Measurements from ENCODE around the gene TCF4.

The TCF4 gene

DNA sequence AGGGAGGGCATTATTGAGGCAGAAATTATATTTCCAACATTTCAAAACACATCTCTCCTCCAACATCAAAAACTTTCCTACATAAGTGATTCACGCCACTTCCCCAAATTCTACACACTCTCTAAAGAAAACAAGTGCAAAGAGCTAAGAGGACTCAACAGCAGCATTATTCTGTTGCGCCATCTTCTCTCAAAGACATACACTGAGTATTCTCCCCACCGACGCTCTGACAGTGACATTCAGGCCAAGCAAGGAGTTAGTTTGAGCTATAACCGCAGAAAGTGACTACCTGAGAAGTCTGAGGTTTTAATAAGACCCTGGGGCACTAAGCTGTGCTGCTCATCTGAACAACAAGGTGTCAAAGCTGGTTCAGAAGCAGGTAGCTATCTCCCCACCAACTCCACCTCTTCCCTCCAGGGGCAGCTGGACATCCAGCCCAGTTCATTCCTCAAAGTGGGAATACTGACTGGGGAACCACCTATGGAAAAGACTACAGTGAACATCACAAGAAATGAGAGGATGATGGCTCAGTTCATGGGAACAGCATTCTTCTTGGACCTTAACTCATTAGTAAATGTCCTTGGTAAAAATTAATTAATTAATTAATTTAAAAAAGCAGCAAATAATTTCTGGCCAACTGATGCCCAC is 319.2 kb downstream of the TCF4 start:
- DNase-seq (ENCODE audit: low read depth in 4 of 4, low spot score in 1 of 4): no peak

DNA sequence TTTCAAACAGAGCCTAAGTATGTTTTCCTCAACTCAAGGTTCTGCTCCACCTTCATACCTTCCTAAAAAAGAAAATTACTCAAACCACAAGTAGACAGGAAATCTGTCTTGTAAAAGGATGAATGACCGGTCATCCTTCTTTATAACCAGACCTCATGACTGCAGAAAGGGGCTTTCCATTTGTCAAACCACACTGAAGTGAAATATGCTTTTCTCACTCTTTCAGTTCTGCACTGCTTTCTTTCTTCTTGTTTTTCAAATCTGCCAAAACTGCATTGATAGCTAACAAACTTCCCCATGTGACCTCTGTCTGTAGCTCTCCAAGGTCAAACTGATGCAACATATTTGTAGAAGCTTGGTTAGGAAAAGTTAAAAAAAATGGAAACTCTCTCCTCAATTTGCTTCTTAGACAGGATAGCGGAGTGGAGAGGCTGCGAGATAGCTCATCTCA is 319.8 kb downstream of the TCF4 start:
- DNase-seq (ENCODE audit: low read depth in 4 of 4, low spot score in 1 of 4): no peak

DNA sequence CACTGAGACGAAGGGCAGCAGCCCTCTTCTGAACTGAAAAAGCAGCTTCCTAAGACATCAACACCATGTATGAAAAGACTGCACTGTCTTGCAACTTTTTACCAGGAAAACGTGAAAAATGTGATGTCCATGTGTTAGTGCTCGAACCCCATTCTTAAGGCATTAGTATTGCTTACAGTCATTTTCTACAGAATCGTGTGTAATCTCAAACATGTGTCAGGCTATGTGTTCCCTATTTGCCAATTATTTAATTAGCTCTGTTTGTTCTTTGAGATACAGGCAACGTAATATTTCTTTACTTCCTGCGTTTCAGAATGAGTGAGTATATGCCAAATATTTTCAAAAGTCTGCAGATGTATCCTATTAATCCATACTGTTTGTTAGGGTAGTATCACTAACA is 321.0 kb downstream of the TCF4 start:
- no peak for DNase-seq (ENCODE audit: low read depth in 4 of 4, low spot score in 1 of 4)

DNA sequence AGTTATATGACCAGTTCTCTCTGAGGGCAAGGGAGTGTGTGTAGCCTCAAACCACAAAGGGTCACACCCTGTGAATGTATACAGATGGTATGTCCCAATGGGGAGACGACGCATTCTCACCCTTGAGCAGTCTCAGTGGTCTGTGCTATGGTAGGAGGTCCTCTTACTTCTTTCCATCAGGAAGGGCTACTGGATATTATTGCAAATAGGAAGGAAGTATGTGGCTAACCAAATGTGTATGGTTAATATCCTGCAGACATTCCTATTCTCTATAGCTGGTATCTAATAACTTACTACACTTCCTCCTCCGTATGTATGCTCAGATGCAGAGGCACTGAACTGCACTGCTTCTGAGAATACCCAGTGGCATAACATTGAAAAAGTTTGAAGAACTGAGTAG is 322.0 kb downstream of the TCF4 start:
- no peak for DNase-seq (ENCODE audit: low read depth in 4 of 4, low spot score in 1 of 4)

DNA sequence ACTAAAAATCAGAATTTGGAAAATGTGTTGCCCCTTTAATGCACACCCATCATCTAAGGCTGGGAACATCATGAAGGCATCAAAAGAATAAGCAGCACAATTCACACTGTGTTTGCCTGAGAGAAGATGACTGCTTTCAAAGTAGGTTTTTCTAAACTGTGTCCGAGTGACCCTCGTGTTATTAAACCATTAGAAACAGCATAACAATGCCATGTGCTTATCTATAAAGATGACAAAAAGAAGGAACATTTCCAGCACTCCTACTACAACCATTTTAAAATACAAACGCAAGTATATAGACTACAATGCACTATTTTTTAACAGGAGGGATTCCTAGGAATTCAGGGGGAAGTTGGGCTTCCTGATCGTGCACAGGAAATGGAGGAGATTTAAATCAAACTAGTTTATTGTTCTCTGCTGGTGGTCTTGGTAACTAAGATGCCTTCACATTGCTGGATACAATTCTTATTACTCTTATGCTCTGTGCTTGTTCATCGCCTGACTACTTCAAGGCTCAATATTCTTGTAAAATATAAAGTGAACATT is 322.8 kb downstream of the TCF4 start:
- no peak for DNase-seq (ENCODE audit: low read depth in 4 of 4, low spot score in 1 of 4)

DNA sequence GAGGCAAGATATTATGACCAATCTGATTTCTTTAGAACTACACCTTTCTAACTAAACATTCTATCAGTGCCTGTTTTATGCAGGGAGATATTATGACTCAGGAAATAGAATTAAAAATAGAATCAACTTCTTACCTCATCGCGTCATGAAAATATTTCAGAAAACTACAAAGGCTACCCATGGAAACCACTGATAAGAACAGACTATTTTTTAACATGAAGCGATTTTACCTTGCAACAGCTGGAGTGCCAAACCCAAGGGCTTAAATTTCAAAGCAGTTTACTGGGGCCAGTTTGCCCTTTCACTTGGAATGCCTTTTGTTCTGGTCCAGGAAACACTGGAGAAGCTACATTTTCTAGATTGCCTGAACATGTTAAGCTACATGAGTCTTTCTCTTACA is 323.9 kb downstream of the TCF4 start:
- no peak for DNase-seq (ENCODE audit: low read depth in 4 of 4, low spot score in 1 of 4)

DNA sequence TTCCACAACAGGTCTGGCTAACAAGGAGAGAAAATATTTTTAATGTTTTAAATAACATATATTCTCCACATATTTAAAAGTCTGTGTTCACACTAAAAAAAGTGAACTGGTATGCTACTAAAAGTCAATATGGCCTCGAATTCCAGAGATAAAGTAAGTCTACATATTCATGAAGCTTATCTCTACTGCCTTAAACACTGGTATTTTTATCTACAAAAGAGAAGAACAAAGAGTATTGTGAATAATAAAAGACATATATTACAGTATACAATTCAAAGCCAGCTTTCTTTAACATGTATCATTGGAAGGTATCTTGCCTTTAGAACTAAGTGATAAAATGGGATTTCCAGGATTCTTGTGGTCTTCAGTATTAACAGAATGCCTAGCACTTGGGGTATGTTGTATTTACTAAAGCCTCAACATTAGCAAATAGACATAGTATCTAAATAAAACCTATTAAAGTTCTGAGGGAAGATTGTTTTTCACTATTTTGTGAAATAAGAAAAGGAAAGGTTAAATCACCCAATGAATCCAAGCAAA is 325.9 kb downstream of the TCF4 start:
- DNase-seq (ENCODE audit: low read depth in 4 of 4, low spot score in 1 of 4): no peak

DNA sequence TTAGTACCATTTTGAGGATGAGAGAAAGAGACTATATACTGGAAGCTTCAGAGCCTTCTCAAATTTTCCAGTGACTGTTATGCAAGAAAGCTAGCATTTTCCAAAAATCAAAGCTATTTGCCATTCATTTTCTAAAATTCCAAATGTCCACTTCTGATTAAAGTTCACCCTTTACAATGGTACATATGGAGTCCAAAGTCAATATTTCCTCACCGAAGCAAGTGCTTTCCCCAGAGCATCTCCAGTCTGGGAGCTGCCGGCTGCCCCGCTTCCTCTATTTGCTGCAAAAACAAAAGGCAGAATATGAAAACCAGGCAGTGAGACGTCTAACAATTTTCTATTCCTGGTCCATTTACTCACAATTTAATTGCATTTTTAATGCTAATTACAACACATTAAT is 326.7 kb downstream of the TCF4 start:
- DNase-seq (ENCODE audit: low read depth in 4 of 4, low spot score in 1 of 4): no peak

DNA sequence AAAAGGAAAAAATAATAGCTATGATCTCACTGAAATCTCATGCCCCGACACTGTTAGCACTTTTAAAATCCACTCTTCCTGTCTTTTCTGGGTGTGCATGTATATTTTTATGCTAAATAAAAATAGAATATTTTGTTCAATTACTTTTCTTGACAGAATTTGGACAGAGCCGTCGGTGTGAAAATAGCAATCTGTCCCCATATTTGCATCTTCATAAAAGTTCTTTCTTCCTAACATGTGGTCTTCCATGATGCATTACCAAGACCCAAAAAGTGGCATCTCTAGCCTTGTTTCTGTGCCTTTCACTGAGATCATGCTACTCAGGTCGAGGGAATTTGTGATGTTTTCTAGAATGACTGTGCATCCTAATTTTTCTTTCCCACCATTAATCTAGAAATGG is 329.9 kb downstream of the TCF4 start:
- no peak for DNase-seq (ENCODE audit: low read depth in 4 of 4, low spot score in 1 of 4)

DNA sequence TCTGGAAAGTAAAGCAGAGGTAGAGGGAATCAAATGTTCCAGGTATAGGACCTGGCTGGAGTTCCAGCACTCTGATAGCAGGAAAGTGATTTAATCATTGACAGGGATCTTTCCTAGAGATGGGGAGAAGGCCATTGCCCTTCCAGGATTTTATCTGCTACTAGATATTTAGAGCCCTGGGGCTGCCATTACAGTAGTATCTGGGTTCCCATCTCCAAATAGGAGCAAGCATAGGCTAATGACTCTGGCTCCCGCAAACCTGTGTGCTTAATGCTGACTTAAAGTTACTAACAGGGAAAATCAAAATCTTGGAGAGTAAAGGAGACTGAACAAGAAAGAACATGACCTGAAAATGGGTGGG is 331.1 kb downstream of the TCF4 start:
- DNase-seq (ENCODE audit: low read depth in 4 of 4, low spot score in 1 of 4): no peak

DNA sequence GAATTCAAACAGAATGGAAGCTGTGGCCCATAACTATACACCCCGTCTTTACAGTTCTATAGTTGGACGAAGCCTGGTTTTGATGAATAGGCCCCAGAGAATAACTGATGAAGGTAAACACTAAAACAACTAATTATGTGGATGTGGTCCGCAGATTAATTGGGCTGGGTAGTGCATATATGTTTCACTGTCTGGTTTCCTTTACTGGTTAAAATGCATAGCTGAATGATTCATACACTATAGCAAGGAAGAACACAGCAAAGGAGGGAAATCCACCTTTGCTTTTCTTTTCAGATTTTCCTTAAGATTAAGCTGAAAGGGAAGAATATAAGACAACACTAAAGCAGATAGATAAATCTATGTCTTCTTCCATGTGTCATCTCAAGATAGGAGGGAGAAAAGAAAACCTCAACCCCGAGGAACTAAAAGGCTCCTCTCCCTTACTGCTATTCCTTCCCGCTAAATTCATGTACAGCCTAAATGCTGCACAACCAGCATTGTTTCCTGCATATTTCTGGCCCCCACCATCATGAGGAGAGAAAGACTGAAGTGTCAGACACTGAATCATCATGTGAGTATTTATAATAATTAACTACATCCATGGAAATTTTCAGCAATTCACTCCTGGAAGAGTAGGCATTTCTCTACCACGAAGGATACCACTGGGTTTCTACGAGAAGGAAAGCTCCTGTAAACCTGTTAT is 331.6 kb downstream of the TCF4 start:
- no peak for DNase-seq (ENCODE audit: low read depth in 4 of 4, low spot score in 1 of 4)

DNA sequence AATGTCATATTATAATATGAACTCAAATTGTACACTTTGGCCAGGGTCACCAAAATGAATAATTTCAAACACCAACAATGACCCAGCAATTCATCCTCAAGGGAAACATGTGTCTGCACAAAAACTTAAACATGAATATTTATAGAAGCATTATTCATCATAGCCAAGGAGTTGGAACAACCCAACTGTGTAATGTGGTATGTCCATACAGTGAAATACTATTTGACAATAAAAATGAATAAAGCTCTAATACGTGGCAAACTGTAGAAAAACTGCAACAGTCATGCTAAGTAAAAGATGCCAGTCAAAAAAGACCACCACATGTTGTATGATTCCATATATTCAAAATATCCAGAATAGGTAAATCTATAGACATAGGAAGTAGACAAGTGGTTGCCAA is 334.2 kb downstream of the TCF4 start:
- no peak for DNase-seq (ENCODE audit: low read depth in 4 of 4, low spot score in 1 of 4)

DNA sequence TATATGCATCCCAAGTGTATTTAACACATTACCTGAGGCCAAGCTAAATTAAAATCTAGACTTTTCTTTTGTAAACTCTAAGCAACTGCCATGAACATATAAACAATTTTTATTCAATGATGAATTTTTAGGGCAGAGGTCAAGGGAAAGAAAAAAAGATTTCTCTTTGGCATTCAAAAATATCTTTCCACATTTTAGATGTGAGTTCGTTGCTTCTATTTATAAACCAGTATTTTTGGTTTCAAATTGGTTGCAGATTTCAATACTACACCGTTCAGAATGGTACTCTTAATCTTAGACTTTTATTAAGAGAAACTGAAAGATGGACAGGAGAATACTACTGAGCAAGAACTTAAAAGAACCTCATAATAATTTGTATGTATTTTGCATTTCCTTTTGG is 335.1 kb downstream of the TCF4 start:
- DNase-seq (ENCODE audit: low read depth in 4 of 4, low spot score in 1 of 4): no peak

DNA sequence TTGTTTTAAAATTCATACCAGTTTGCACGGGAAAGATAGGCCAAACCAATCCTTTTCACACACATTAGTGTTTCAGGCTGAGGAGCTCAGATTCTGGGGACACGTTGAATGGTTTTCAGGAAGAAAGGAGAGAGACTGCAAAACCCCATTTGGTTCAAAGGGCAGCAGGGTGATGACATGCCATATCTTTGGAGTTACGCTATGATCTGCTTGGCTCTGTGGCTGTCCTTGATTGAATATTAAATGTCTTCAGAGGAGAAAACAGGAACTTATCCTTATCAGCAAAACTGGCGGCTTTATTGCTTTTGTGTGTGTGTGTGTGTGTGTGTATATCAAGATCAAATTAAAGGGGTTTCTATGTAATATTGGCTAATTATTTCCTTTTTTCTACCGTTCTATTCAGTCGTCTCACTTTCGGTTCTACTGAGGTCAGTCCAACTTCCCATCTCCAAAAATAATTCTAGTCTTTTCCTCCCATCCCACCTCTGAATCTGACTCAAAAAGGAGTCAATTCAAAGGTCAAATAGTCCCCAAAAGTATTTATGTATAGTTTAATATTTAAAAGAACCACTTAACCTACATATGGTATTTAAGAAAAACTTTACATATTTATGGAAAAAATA is 335.8 kb downstream of the TCF4 start:
- no peak for DNase-seq (ENCODE audit: low read depth in 4 of 4, low spot score in 1 of 4)

DNA sequence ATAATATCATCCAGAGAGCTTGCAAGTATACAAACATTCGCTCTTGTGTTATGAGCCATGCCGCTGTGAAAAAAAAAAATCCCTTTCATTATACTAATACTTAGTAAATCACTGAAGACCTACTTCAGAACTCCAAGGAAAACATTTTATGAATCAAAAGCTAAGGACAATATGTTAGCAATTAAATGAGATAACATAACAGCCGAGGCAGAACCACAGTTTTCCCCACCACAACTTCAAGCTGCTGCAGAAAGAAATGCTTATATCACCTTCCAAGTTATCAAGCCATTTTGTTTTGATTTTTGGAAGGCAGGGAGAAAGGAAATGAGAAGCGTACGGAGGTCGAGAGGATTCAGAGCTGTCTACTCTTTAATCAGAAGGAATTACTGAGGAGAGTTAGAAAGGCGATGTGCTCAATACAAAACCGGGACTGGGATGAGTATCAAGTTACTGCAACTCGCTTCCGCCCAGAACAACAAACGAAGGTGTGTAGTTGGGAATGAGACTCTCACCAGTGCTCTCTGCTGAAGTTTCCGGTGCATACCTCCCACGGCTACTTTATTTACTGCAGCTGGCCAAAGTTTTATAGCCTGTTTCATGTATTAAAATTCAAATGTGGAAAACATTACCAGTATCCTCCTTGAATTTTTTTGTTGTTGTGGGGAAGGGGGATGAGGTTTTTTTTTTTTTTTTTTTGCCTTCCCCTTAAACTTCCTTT is 336.6 kb downstream of the TCF4 start:
- DNase-seq (ENCODE audit: low read depth in 4 of 4, low spot score in 1 of 4): no peak

DNA sequence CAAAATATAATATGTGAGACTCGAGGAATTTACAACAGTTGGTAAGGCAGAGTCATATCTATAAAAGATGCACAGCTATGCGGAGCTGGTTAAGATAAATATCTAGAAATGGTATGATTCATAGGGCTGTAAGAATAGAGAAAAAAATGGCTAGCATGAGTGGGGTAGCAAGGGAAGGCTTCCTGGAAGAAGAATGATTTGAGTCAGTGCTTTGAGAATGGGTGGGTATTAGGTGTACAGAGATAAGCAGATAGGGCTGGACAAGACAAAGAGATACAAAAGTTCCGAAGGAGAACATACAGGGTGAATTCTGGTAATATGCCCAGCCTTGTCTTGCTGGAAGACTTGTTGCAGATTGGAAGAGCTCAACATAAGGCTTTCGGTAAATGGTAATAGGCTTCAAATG is 337.2 kb downstream of the TCF4 start:
- DNase-seq (ENCODE audit: low read depth in 4 of 4, low spot score in 1 of 4): no peak

DNA sequence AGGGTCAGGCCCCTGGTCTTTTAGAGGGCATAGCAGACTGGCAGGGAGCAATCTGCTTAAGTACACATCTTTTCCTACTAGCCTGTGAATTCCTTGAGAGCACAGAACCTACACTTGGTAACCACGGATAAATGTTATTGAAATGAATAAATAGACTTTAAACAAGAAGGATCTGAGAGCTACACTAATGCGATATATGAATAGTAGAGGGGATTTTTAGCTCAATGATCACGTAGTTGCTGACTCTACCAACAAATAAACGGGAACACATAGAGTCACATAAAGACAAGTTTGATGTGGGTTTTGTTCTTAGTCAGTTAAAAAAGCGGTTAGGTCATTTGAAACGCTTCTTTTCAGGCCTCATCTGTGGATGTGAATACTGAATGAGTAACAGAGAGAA is 338.4 kb downstream of the TCF4 start:
- DNase-seq (ENCODE audit: low read depth in 4 of 4, low spot score in 1 of 4): no peak

DNA sequence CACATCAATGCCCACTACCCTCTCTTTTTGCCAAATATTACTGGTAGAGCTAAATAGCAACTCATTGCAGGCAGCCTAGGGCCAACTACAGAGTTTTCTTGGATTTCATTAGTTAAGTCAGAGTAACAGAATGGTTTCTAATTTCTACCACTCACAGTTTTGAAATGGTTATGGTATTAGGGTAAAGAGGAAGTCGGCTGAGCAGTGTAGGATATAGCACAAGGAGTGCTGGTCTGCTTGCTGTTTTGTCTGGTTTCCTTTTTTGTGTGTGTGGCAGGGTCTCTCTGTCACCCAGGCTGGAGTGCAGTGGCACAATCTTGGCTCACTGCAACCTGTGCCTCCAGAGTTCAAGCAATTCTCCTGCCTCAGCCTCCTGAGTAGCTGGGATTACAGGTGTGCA is 339.5 kb downstream of the TCF4 start:
- no peak for DNase-seq (ENCODE audit: low read depth in 4 of 4, low spot score in 1 of 4)

DNA sequence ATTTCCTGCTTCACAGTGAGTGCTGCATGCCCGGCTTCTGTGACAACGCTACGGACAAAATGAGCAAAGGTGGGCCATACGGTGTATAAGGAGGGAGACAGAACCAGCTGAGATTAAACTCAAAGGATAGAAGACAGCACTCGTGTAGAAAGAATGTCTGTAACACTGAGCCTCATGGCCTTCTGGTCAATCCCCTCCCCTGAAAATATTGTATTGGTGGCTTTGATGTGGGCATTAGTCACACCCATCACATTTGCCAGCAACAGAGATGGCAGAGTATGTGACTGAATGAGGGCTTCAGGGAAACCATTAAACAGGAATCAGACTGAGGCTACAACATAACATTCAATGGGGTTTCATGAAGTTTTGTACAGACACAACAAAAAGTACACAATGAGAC is 341.0 kb downstream of the TCF4 start:
- DNase-seq (ENCODE audit: low read depth in 4 of 4, low spot score in 1 of 4): no peak

DNA sequence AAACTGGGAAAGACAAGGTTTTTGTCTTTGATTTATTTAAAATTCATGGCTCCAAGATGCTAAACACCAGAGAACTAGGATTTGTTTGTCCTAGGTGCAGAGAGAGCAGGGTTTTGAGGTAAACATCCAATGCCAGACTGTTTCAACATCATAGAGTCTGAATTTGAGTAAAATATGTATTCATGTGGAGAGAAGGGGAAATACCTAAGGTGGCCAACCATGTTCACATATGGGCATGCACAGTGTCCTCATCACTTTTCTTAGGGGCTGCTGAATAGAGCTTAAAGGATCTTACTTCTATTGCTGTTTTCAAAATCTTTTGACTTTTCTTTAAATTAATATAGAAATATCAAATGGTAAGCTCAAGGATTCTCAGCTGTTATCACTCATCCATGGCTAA is 341.7 kb downstream of the TCF4 start:
- DNase-seq (ENCODE audit: low read depth in 4 of 4, low spot score in 1 of 4): no peak

DNA sequence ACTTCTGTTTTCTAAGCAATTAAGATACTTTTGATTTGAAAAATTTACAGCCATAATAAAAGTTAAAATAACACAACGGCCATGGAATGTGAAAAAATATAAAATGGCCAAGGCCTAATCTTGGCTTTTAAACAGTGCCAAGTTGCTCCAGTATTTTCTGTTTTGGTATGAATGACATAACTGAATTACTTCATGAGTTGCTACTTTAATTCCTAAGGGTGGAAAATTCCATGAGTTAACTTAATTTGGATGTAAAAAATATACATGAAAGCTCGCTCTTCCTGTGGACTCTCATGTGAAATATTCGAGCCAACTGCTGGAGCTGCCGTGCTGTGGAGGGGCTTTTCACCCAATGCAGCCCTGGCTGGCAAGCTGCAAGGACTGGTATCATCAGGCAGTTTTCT is 342.8 kb downstream of the TCF4 start:
- no peak for DNase-seq (ENCODE audit: low read depth in 4 of 4, low spot score in 1 of 4)

DNA sequence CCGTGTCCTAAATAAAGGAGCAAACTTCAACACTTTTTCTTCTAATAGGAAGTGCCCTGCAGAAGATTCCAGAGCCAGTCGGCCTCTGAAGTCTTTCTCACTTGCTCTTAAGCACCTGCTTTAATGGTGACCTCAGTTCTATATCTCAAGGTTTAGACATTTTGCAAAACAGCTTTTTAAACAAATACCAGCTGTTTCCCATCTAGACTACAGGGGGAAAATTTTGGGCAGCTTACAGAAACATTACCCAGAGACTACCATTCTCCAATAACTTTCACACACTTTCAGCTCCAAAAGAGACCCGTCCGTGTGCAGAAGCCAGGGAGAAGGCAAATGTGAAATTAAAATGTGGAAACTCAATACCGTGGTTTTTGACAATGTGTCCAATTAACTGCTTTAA is 343.4 kb downstream of the TCF4 start:
- DNase-seq (ENCODE audit: low read depth in 4 of 4, low spot score in 1 of 4): no peak

Data from stimulated activated CD4-positive, alpha-beta T cell treated with anti-CD3 and anti-CD28 coated beads, Interleukin-1b, Interleukin-23, amount 100 ng/mL, for 24 hours (primary cell).